Sigmoid colon (tissue), 4 donors: ENCODE measurements around the gene PSMF1.

ENCODE experiments used
- EP300 ChIP-seq, 4 donors: sonication (generic); formaldehyde crosslinking; IDR thresholded peaks; one replicate each; pipeline ENCODE4 v1.6.1; 2017; ENCODE audit warnings: antibody characterized with exemption in 4 of 4
- POLR2AphosphoS5 ChIP-seq, 4 donors: sonication (generic); formaldehyde crosslinking; IDR thresholded peaks; one replicate each; pipeline ENCODE4 v1.6.1; 2017; ENCODE audit warnings: antibody characterized with exemption in 4 of 4
- TF ChIP-seq, protein P1 (sequence below), 4 experiments: fragments of 450-650 bp in 3 of 4; fragments of 200-600 bp in 1 of 4; IDR thresholded peaks; one replicate each; pipeline ENCODE4 v1.5.1; 2016 to 2019; ENCODE audit warnings: antibody characterized with exemption in 4 of 4, mild to moderate bottlenecking in 3 of 4, moderate library complexity in 2 of 4

DNA sequence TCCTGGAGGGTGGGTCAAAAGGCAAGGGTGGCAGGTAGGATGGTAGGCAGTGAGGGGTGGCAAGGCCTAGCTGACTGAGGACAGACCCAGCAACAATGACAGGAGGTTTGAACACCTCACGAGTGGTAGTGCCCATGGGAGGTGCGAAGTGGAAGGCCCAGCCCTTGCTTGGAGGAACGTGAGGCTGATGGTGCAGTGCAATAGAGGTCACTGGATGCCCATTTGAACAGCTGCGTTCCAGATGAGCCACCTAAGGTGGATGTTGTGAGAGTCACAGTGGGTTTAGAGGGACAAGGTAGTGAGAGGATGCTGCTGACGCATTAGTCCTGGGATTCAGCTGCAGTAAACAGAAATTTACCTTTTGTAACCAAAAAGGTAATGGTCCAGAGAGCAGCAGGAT is 50.8 kb downstream of the PSMF1 start:
- TF ChIP-seq POLR2AphosphoS5 (IDR thresholded peaks at IDR 0.05) (no peak), EP300 (IDR thresholded peaks at IDR 0.05) (no peak)
- TF ChIP-seq, protein P1, sequence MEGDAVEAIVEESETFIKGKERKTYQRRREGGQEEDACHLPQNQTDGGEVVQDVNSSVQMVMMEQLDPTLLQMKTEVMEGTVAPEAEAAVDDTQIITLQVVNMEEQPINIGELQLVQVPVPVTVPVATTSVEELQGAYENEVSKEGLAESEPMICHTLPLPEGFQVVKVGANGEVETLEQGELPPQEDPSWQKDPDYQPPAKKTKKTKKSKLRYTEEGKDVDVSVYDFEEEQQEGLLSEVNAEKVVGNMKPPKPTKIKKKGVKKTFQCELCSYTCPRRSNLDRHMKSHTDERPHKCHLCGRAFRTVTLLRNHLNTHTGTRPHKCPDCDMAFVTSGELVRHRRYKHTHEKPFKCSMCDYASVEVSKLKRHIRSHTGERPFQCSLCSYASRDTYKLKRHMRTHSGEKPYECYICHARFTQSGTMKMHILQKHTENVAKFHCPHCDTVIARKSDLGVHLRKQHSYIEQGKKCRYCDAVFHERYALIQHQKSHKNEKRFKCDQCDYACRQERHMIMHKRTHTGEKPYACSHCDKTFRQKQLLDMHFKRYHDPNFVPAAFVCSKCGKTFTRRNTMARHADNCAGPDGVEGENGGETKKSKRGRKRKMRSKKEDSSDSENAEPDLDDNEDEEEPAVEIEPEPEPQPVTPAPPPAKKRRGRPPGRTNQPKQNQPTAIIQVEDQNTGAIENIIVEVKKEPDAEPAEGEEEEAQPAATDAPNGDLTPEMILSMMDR (IDR thresholded peaks at IDR 0.05), result no peak
